Suprapubic skin (tissue), 3 donors: ENCODE measurements around the gene CXCR5.

Experiments used
- CTCF ChIP-seq, 2 donors: fragments of 200-600 bp in 1 of 2; fragments of 450-650 bp in 1 of 2; sonication (generic) in 1 of 2; IDR thresholded peaks; one replicate each; pipeline ENCODE4 v1.5.1; 2016 to 2019; ENCODE audit warnings: antibody characterized with exemption in 2 of 2, mild to moderate bottlenecking in 1 of 2, moderate library complexity in 1 of 2
- POLR2AphosphoS5 ChIP-seq, 3 donors: sonication (generic); formaldehyde crosslinking; IDR thresholded peaks; one replicate each; pipeline ENCODE4 v1.6.1; 2017; ENCODE audit warnings: antibody characterized with exemption in 3 of 3

DNA sequence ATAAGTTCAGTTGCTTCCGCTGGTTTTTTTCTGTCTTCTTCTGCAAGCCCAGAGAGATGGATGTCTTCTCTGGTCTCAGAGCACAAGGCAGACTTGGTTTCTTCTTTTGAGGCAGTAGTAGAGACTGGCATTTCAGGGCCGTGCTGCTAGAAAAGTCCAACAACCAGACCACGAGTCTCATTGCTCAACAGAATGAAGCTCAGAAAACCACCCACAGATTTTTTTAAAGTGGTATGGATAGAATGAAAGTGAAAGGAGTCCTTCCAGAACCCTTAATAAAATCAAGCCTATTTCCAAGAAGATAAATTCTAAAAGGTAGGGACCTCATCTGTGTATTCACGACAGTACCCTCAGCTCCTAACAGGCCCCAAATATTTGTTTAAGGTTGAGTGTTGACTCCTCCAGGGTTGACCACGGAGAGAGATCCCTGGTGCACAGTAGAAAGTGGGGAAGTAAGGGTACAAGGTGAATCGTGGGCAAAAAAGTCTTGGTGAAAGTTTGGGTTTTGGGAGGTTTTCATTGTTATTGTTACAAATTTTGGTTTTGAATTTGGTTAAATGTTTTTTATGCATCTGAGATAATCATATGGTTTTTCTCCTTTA, 49.2 kb upstream of the CXCR5 start:
- TF ChIP-seq POLR2AphosphoS5 (IDR thresholded peaks at IDR 0.05) (no peak), CTCF (IDR thresholded peaks at IDR 0.05) (no peak)
